Esophagus squamous epithelium (tissue), 4 donors: ENCODE results near the gene CUL7.

Source experiments
- CTCF ChIP-seq, 6 experiments: fragments of 450-650 bp in 4 of 6; fragments of 200-600 bp in 2 of 6; sonication (generic) in 2 of 6; IDR thresholded peaks; one replicate each; pipeline ENCODE4 v1.5.1; 2016 to 2019; ENCODE audit warnings: antibody characterized with exemption in 6 of 6, mild to moderate bottlenecking in 4 of 6, moderate library complexity in 4 of 6
- POLR2A ChIP-seq, 4 donors: fragments of 450-650 bp; IDR thresholded peaks; one replicate each; pipeline ENCODE4 v1.6.1; 2017; ENCODE audit warnings: antibody characterized with exemption in 4 of 4, mild to moderate bottlenecking in 4 of 4, moderate library complexity in 3 of 4

- peak in 1 of 6 experiments; percentile 4 for TF ChIP-seq CTCF (IDR thresholded peaks at IDR 0.05)
- peak in 3 of 4 donors; percentile 62 to 84 (median 77) for TF ChIP-seq POLR2A (IDR thresholded peaks at IDR 0.05)
These were observed 5.8 kb upstream of the CUL7 start, which contains the start of the genes KLC4 and MRPL2 for GRCh38 chr6:43059168-43060033.
